MCF 10A (cell line): ENCODE measurements around the gene TXNRD1. TPM values are rescaled to one million over a fixed set of nuclear protein-coding genes. Genes with fewer than 3 reads are reported as not detected.

Experiments
- BruUV-seq: library from RNA; stranded (reverse); fragments of 400-500 nt; replicated peaks from 2 replicates; lab custom pipeline; 2021; lab: Mats Ljungman, UMichigan
- CTCF ChIA-PET: fragments of 300-600 bp; sonication (Branson Sonifier 250); formaldehyde crosslinking; extraction: SDS; loops from one replicate; lab custom pipeline; 2021; ENCODE audit warnings: antibody characterized with exemption, inconsistent platforms; lab: Yijun Ruan, JAX
- POLR2A ChIA-PET: fragments of 300-600, 350-650 bp; sonication (Branson Sonifier 250); formaldehyde crosslinking; extraction: SDS; loops from one replicate; lab custom pipeline; 2020; ENCODE audit warnings: antibody characterized with exemption, inconsistent platforms; lab: Yijun Ruan, JAX
- DNase-seq: peaks from one replicate; pipeline ENCODE4 v3.0.0-alpha.2; 2018; ENCODE audit not compliant: unreplicated experiment
- H3K27ac Mint-ChIP-seq: one replicate; pipeline ENCODE4 v1.8.0; 2022; ENCODE audit warnings: mild to moderate bottlenecking, low read depth, mixed read lengths; ENCODE audit not compliant: unreplicated experiment
- H3K27me3 Mint-ChIP-seq: one replicate; pipeline ENCODE4 v1.8.0; 2022; ENCODE audit warnings: mixed read lengths; ENCODE audit not compliant: insufficient read depth, unreplicated experiment
- H3K36me3 Mint-ChIP-seq: one replicate; pipeline ENCODE4 v1.8.0; 2022; ENCODE audit warnings: mild to moderate bottlenecking, moderate library complexity, mixed read lengths; ENCODE audit not compliant: insufficient read depth, unreplicated experiment
- H3K4me1 Mint-ChIP-seq: one replicate; pipeline ENCODE4 v1.8.0; 2022; ENCODE audit warnings: mixed read lengths; ENCODE audit not compliant: insufficient read depth, unreplicated experiment
- H3K4me3 Mint-ChIP-seq: one replicate; pipeline ENCODE4 v1.8.0; 2022; ENCODE audit warnings: mild to moderate bottlenecking, moderate library complexity, mixed read lengths; ENCODE audit not compliant: unreplicated experiment
- H3K9me3 Mint-ChIP-seq: one replicate; pipeline ENCODE4 v1.8.0; 2022; ENCODE audit warnings: mixed read lengths; ENCODE audit not compliant: unreplicated experiment
- CTCF ChIP-seq: fragments of 200-600 bp; IDR thresholded peaks from one replicate; pipeline ENCODE4 v1.8.0; 2022; ENCODE audit warnings: antibody characterized with exemption, mild to moderate bottlenecking; ENCODE audit not compliant: unreplicated experiment
- intact Hi-C: fragments of 100-400 bp; cut with micrococcal nuclease; formaldehyde crosslinking; loops from 2 replicates; pipeline ENCODE4 v1.14.1; 2022
- total RNA-seq: library from RNA; stranded (reverse); gene quantifications from 2 replicates; pipeline ENCODE4 v1.2.3, GENCODE V29; 2022

Gene TXNRD1
- total RNA-seq, 1 experiment from 2014 or later = 64.0 TPM

- intact Hi-C loops = no loop called here
- H3K9me3 Mint-ChIP-seq = no peaks in the 10 kb centered on the region
- H3K27me3 Mint-ChIP-seq = no peaks in the 10 kb centered on the region
- no TSS peak for BruUV-seq
- H3K4me3 Mint-ChIP-seq = no peak overlapping the region
- POLR2A ChIA-PET = no interaction called here
- DNase-seq = no peak
- CTCF ChIA-PET = interaction anchor here (0.6 to 2.9 kb wide), 5 partner anchors 8 to 141 kb away, joined by 4 to 11 read pairs (median 5); no protein-coding TSS in a partner anchor
- no peak for TF ChIP-seq CTCF
- peaks cover 97% of the 10 kb centered on the region for H3K36me3 Mint-ChIP-seq
- H3K27ac Mint-ChIP-seq = no peak overlapping the region
- H3K4me1 Mint-ChIP-seq = peaks cover 6% of the 10 kb centered on the region
Observed at GRCh38 chr12:104342635-104343249, 127.2 kb downstream of the TXNRD1 start.

- DNase-seq = no peak
- TF ChIP-seq CTCF = no peak
- H3K4me1 Mint-ChIP-seq = peaks cover 6% of the 10 kb centered on the region
- H3K9me3 Mint-ChIP-seq = no peaks in the 10 kb centered on the region
- POLR2A ChIA-PET = interaction anchor here (0.7 kb wide), 1 partner anchor 708 kb away, joined by 3 read pairs; no protein-coding TSS in a partner anchor
- BruUV-seq = no TSS peak
- no peak overlapping the region for H3K27ac Mint-ChIP-seq
- peaks cover 97% of the 10 kb centered on the region for H3K36me3 Mint-ChIP-seq
- H3K27me3 Mint-ChIP-seq = no peaks in the 10 kb centered on the region
- intact Hi-C loops = no loop called here
- no peak overlapping the region for H3K4me3 Mint-ChIP-seq
- CTCF ChIA-PET = interaction anchor here (0.6 to 1.3 kb wide), 3 partner anchors 9 to 229 kb away, joined by 3 to 6 read pairs (median 4); no protein-coding TSS in a partner anchor
Observed at GRCh38 chr12:104344682-104345081, 129.1 kb downstream of the TXNRD1 start.

- no TSS peak for BruUV-seq
Observed at GRCh38 chr12:104345234-104346066, 129.9 kb downstream of the TXNRD1 start.

More at GRCh38 chr12:104345234-104346066, 129.9 kb downstream of the TXNRD1 start:
- intact Hi-C loops = no loop called here
- no peak for TF ChIP-seq CTCF
- H3K4me3 Mint-ChIP-seq = no peak overlapping the region
- ChIA-PET POLR2A (interaction anchor here (1.0 kb wide), 1 partner anchor 12 kb away, joined by 3 read pairs; no protein-coding TSS in a partner anchor), CTCF (interaction anchor here (0.6 to 1.3 kb wide), 2 partner anchors 14 to 229 kb away, joined by 3 to 6 read pairs; no protein-coding TSS in a partner anchor)
- H3K36me3 Mint-ChIP-seq = peaks cover 97% of the 10 kb centered on the region
- H3K27ac Mint-ChIP-seq = no peak overlapping the region
- no peak for DNase-seq
- peaks cover 6% of the 10 kb centered on the region for H3K4me1 Mint-ChIP-seq
- H3K27me3 Mint-ChIP-seq = no peaks in the 10 kb centered on the region
- no peaks in the 10 kb centered on the region for H3K9me3 Mint-ChIP-seq
